Stimulated activated CD4-positive, alpha-beta T cell treated with anti-CD3 and anti-CD28 coated beads, Interleukin-15, amount 100 ng/mL, for 1 hour (primary cell): ENCODE data around the gene IRAK4.
"Not testable (repeated sequence)": the region's sequence is repeated elsewhere in the genome, so short reads cannot be mapped to it uniquely, and the experiment has no call there.

Experiments used
- DNase-seq, 2 donors: peaks; one replicate each; pipeline ENCODE4 v3.0.0-alpha.2; 2020; ENCODE audit warnings: low read depth in 1 of 2, low spot score in 1 of 2

The IRAK4 gene

GRCh38 chr12:43758728-43759563 lies at the start of gene IRAK4, which contains the start of gene PUS7L:
Gene IRAK4, plus strand, starts transcription at chr12:43758951. Its CDS starts 9,161 bp downstream, at chr12:43768112.
Gene PUS7L, minus strand, starts transcription at chr12:43758790. Its CDS starts 3,545 bp downstream, at chr12:43755245.
- DNase-seq: peak; percentile 89 to 92

- DNase-seq: no peak
These were observed 47.4 kb upstream of the IRAK4 start for GRCh38 chr12:43711348-43711747.

DNA sequence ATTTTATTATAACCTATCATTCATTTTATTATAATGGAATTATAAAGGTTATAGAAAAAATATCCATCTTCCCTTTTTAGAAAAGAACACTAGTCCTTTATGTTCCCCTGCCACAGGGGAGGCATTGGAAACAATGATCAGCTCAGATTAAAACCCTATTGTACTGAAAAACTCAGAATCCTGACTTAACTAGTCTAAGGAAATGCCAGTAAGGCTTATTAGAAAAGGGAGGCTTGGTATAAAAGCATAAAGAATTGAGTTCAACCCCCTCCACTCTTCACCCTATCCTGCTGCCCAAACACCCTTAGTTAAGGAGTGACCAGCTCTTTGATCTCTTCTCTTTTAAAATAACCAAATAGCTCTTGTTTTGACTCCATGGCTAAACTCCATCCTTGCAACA lies 36.1 kb upstream of the IRAK4 start:
- DNase-seq: no peak

DNA sequence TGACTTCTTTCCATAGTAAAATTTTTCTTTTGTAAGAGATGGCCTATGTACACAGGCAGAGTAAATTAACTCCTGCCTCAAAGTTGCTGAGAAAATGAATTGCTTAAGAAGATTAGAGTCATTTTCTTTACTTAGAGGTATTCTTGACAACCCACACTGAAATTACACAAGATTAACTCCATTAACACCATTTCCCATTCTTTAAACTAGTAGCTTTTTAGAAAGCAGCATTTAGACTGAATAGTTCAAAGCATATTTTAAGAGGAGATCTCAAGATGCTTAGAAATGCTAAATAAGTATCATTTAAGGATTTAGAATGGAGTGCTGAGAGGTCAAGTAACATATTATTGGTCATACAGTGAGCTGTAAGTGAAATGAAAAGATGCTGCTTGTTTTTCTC lies 35.6 kb upstream of the IRAK4 start:
- no peak for DNase-seq

DNA sequence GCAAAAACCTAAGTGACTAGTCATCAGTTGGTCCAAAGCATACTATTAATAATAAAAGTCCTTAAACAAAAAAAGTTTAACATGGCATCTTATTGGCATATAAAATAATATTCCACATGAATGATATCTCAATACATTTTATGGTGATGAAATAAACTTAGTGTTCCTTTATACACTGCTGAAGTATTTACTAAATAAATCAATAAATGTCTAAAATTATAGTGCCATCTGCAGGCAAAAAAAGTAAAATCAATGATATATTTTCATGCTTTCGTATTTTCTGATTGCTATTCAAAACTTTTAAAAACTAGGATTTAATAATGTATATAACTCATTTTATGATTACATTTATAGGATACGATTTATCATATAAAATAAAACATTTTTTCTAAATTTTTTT lies 30.6 kb upstream of the IRAK4 start:
- no peak for DNase-seq

DNA sequence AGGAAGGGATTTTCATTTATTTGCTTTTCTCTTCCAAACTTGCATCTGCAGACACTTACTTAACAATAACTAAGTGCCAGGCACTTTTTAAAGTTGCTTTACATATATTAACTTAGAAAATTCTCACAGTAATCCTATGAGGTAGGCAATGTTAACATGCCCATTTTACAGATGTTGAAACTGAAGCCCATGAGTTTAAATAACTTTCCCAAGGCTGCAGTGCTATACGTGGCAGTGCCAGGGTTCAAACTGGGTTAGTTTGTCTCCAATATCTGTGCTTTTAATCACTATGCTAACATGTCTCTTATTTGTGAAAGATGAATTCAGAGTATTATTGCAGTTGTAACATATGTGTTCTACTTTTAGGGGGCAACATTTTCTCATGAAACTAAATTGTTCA lies 30.1 kb upstream of the IRAK4 start:
- no peak for DNase-seq

DNA sequence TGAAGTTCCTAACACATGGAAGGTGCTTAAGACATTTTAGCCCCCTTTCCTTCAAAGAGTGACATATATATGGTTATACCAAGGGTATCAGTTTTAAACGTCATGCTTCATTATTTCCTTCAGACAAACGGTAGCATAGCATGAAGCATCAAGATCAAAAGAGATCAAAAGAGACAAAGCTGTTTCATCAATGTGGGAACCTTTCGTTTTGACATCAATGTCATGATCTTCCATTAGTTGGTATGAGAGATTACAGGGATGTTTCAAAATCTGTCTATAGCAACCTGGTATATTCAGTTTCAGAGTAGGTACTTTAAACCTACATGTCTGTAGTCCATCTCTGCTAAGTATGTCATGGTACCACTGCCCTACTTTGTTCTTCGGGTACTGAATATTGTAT lies 28.5 kb upstream of the IRAK4 start:
- DNase-seq: no peak

- DNase-seq: no peak
These were observed 25.1 kb upstream of the IRAK4 start for GRCh38 chr12:43733687-43734086.

GRCh38 chr12:43736927-43737440 lies 21.8 kb upstream of the IRAK4 start:
- DNase-seq: no peak

DNA sequence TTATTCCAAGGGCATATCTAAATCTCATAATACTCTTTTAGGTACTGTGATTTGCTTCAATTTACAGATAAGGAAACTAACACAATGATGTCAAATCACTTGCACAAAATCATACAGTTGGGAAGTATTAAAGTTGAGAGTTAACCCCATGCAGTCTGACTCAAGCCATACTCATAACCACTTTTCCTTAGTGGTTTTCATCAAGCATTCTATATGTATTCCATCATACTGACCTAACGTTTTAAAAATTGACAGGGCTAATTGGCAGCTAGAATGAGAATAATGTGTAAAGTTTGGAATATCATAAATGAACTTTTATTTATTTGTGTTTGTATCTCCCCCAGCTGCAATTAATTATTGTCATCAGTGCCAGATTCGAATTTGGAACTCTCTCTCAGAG lies 21.1 kb upstream of the IRAK4 start:
- no peak for DNase-seq

DNA sequence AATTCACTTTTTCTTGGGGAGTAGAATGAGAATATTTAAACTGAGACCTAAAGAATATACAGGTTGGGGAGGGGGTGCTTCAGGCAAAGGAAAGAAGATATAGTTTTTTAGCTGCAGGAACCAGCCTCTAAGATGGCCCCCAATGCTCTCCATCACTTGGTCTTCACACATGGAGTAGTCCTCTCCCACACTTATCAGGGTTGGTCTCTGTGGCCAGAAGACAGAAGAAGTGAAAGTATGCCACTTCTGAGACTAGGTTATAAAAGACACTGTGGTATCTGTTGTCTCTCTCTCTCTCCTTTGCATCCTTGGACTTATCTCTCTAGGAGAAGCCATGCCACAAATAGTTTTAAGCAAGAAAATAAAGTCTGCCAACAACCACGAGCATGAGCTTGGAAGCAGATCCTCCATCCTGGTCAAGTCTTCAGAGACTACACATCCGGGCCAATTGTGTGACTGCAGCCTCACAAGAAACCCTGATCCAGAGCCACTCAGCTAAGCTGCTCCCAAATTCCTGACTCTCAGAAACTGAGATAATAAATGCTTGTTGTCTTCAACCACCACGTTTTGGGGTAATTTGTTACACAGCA lies 18.1 kb upstream of the IRAK4 start:
- no peak for DNase-seq

DNA sequence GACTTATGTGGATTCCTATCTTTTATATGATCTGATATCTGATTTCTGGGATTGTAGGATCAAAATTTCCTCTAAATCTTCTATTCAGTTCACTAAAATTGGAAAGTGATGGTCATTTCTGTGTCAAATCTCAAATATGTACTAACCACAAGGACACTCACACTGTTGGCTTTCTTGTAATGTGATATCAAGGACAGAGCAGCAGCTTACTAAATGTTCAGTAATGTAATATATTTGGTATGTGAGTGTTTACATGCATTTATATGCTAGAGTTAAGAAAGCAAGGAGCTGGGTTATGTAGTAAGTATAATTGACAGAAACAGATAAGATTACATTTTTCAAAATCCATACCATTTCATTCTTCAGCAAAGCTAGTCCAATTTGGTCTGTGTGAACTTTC lies 16.6 kb upstream of the IRAK4 start:
- no peak for DNase-seq

- no peak for DNase-seq
These were observed 13.9 kb upstream of the IRAK4 start for GRCh38 chr12:43744826-43745225.

DNA sequence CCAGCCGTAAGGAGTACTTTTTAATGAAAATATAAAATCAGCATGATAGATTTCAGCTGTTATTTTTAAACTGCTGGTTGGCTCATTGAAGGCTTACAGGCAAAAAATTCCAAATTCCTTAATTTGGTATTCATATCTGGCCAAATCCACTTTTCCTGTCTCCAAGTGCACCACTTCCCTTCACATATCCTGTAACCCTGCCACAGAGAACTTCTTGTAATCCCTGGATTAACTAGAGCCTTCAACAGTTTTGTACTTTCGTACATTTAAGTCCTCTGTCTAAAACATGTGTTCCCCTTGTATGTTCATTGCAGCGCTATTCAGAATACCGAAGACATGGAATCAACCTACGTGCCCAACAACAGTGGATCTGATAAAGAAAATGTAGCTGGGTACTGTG lies 9.7 kb upstream of the IRAK4 start:
- no peak for DNase-seq

DNA sequence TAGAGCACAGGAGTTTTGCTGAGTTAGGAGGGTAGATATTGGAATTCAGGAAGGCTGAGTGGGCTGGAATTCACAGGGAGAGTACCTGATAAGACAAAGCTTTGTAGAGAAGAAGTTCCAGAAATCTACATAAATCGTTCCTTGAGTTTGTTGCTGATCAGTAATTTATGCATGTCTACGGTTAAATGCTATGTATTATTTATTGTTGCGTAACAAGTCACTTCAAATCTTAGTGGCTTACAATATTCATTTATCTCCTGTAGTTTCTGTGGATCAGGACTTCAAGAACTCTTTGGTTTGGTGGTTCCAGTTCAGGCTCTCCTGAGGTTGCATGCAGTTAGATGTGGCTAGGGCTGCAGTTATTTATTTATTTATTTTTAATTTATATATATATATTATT lies 7.9 kb upstream of the IRAK4 start:
- DNase-seq: no peak

DNA sequence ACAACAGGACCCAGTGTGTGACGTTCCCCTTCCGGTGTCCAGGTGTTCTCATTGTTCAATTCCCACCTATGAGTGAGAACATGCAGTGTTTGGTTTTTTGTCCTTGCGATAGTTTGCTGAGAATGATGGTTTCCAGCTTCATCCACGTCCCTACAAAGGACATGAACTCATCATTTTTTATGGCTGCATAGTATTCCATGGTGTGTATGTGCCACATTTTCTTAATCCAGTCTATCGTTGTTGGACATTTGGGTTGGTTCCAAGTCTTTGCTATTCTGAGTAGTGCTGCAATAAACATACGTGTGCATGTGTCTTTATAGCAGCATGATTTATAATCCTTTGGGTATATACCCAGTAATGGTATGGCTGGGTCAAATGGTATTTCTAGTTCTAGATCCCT lies 7.4 kb upstream of the IRAK4 start:
- not testable (repeated sequence) for DNase-seq

DNA sequence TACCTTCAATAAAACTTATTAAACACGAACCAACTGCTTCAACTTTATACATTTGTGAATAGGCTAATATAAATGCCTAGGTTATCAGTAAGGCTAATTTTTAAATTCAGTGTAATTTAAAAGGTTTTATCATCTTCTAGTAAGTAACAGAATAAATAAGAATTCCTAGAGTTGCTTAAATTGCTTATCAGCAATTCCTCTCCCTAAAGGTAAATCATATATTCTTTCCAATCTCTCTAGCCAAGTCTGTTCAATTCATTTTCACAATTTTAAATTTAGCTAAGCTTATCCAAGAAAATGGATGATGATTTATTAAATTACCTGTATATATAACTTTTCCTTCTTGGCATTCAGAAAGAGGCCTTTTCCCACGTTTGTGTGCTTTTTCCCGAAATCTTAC lies 4.7 kb upstream of the IRAK4 start:
- no peak for DNase-seq

- no peak for DNase-seq
These were observed 464 bp upstream of the IRAK4 start for GRCh38 chr12:43758247-43758727.

- DNase-seq: no peak
These were observed 1.6 kb downstream of the IRAK4 start for GRCh38 chr12:43760396-43760795.

- DNase-seq: no peak
These were observed 2.7 kb downstream of the IRAK4 start for GRCh38 chr12:43761500-43761899.

DNA sequence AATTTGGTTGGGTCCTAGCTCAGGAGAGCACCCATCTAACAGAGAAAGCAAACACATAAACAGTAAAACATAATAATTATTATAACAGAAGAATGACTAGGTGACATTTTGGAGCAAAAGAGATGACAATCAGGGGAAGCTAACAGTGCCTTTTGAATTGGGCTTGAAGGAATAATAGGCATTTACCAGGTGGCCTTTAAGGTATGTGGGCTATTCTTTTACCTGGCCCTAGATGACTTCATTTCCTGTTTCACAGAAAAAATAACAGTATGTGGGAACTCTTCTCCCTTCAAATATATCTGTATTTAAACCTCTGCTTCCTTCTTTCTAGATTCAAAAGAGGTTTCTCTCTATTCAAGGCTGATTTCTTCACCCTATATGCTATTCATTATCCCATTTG lies 3.8 kb downstream of the IRAK4 start:
- DNase-seq: no peak

GRCh38 chr12:43763769-43764168 lies 5.0 kb downstream of the IRAK4 start:
- no peak for DNase-seq
